Measurements from ENCODE around the gene PLCB2. TPM values are rescaled to one million over a fixed set of nuclear protein-coding genes. Genes with fewer than 3 reads are reported as not detected.

The PLCB2 gene
- total and polyA plus RNA-seq, 2 donors, result 26.5 to 125 TPM

DNA sequence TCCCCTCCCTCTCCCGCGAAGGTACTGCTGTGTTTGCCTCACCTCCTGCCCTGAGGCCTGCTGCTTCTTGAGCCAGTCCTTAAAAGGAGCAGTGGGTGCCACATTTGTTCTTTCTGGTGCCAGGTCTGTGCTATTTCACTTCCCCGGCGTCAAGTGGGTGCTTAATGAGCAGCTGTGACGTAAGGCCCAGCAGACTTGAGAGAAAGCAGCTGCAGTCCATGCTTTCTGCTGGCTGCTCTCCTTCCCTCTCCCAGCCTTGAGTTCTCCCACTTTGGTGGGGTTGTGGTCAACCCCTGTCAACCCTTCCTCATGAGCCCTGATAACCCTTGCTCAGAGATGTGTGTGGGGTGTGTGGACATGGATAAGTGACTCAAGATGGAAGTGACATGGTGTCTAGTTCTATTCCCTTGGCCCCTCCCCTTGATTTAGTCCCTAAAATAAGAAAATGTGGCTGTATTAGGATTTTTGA, 22.7 kb upstream of the PLCB2 start:
- no peak for DNase-seq (ENCODE audit: low read depth in 6 of 9, low spot score in 9 of 9)
- no peak overlapping the region for H3K27ac ChIP-seq (ENCODE audit: low read depth in 1 of 2, low read length in 1 of 2)

DNA sequence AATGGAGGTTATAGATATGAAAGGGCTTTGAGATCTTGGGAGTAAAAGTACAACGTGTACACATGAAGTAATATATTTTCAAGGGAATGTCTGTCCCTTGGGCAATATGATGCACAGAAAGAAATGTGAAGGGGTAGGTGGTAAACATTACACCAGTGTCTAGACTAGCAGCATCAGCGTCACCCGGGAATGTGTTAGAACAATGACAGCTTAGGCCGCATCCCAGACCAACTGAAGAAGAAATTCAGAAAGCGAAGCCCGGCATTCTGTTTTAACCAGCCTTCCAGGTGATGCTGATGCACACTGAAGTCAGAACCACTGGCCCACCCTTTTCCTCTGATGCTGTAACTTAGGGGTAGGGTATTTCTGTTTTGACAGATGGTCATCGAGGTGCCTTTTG, 22.1 kb upstream of the PLCB2 start:
- Histone ChIP-seq H3K4me1 (ENCODE audit: control insufficient read depth in 2 of 2, insufficient read depth in 2 of 2, low read length in 2 of 2) (peaks cover 23 to 85% of the 10 kb centered on the region in 2 donors), H3K27me3 (ENCODE audit: control insufficient read depth in 2 of 2, insufficient read depth in 1 of 2, low read length in 1 of 2) (peaks cover 0 to 4% of the 10 kb centered on the region in 2 donors), H3K36me3 (ENCODE audit: control insufficient read depth in 2 of 2, insufficient read depth in 2 of 2, low read length in 1 of 2) (peaks cover 0 to 3% of the 10 kb centered on the region in 2 donors), H3K4me3 (ENCODE audit: low read length in 2 of 2) (no peak overlapping the region), H3K27ac (ENCODE audit: low read depth in 1 of 2, low read length in 1 of 2) (no peak overlapping the region), H3K9me3 (ENCODE audit: control insufficient read depth in 2 of 2, insufficient read depth in 1 of 2, low read length in 1 of 2) (peaks cover 0 to 2% of the 10 kb centered on the region in 2 donors)
- WGBS, result 96% methylated on average over 7 of the region's 7 CpGs
- DNase-seq (ENCODE audit: low read depth in 6 of 9, low spot score in 9 of 9), result no peak

More for the DNA sequence above, 22.7 kb upstream of the PLCB2 start:
- Histone ChIP-seq H3K4me1 (ENCODE audit: control insufficient read depth in 2 of 2, insufficient read depth in 2 of 2, low read length in 2 of 2) (peaks cover 24 to 85% of the 10 kb centered on the region in 2 donors), H3K9me3 (ENCODE audit: control insufficient read depth in 2 of 2, insufficient read depth in 1 of 2, low read length in 1 of 2) (peaks cover 0 to 2% of the 10 kb centered on the region in 2 donors), H3K36me3 (ENCODE audit: control insufficient read depth in 2 of 2, insufficient read depth in 2 of 2, low read length in 1 of 2) (peaks cover 0 to 3% of the 10 kb centered on the region in 2 donors), H3K27me3 (ENCODE audit: control insufficient read depth in 2 of 2, insufficient read depth in 1 of 2, low read length in 1 of 2) (no peaks in the 10 kb centered on the region), H3K4me3 (ENCODE audit: low read length in 2 of 2) (no peak overlapping the region)
- WGBS, result 68% methylated on average over 5 of the region's 5 CpGs

DNA sequence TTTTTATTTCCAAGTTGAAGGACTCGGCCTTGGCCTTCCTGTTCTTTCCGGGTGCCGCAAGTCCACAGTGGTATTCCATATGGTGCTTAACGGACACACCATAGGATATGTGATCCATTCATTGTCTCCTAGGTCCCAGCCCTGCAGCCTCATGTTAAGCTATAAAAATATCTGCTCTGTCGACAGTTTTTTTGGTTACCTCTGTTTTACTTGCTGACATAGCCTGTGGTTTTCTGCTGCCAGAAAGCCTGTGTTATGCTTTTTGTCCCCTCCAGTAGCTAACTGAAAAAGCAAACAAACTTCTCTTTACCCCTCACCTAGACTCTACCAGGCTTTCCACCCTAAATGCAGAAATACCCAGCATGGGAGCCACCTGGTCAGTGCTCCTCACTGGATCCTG, 21.0 kb upstream of the PLCB2 start:
- H3K27me3 ChIP-seq (ENCODE audit: control insufficient read depth in 2 of 2, insufficient read depth in 1 of 2, low read length in 1 of 2), result peaks cover 0 to 12% of the 10 kb centered on the region in 2 donors
- peaks cover 0 to 2% of the 10 kb centered on the region in 2 donors for H3K9me3 ChIP-seq (ENCODE audit: control insufficient read depth in 2 of 2, insufficient read depth in 1 of 2, low read length in 1 of 2)
- peak in 1 of 9 donors; percentile 61 for DNase-seq (ENCODE audit: low read depth in 6 of 9, low spot score in 9 of 9)
- WGBS, result 45% methylated on average over 5 of the region's 5 CpGs
- H3K27ac ChIP-seq (ENCODE audit: low read depth in 1 of 2, low read length in 1 of 2), result peak overlapping the region in 1 of 2 donors; percentile 69
- H3K4me3 ChIP-seq (ENCODE audit: low read length in 2 of 2), result no peak overlapping the region
- peaks cover 19 to 79% of the 10 kb centered on the region in 2 donors for H3K4me1 ChIP-seq (ENCODE audit: control insufficient read depth in 2 of 2, insufficient read depth in 2 of 2, low read length in 2 of 2)
- H3K36me3 ChIP-seq (ENCODE audit: control insufficient read depth in 2 of 2, insufficient read depth in 2 of 2, low read length in 1 of 2), result peaks cover 0 to 3% of the 10 kb centered on the region in 2 donors

DNA sequence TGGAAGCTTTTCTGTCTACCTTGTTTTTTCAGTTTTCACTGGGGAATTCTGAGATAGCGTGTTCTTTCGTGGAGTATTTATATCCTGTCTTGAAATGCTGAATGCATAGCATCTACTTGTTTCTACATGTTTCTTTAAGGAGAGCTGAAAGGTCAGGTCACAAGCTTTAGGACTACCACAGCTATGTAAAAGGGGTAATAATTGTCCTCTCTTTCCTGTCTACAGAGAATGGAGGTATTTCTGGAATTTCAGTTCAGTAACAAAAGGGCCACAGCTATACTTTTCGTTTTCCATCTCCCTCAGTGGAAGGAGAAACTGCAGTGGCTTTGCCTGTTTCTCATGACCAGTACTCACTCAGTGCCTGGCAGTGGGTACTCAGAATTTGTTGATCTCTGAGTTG, 20.4 kb upstream of the PLCB2 start:
- DNase-seq (ENCODE audit: low read depth in 6 of 9, low spot score in 9 of 9), result no peak
- Histone ChIP-seq H3K27ac (ENCODE audit: low read depth in 1 of 2, low read length in 1 of 2) (peak overlapping the region in 1 of 2 donors; percentile 69), H3K9me3 (ENCODE audit: control insufficient read depth in 2 of 2, insufficient read depth in 1 of 2, low read length in 1 of 2) (peaks cover 0 to 3% of the 10 kb centered on the region in 2 donors), H3K27me3 (ENCODE audit: control insufficient read depth in 2 of 2, insufficient read depth in 1 of 2, low read length in 1 of 2) (peaks cover 0 to 12% of the 10 kb centered on the region in 2 donors), H3K4me3 (ENCODE audit: low read length in 2 of 2) (no peak overlapping the region), H3K4me1 (ENCODE audit: control insufficient read depth in 2 of 2, insufficient read depth in 2 of 2, low read length in 2 of 2) (peaks cover 15 to 75% of the 10 kb centered on the region in 2 donors), H3K36me3 (ENCODE audit: control insufficient read depth in 2 of 2, insufficient read depth in 2 of 2, low read length in 1 of 2) (peaks cover 0 to 3% of the 10 kb centered on the region in 2 donors)
- WGBS, result 67% methylated on average over 3 of the region's 3 CpGs

DNA sequence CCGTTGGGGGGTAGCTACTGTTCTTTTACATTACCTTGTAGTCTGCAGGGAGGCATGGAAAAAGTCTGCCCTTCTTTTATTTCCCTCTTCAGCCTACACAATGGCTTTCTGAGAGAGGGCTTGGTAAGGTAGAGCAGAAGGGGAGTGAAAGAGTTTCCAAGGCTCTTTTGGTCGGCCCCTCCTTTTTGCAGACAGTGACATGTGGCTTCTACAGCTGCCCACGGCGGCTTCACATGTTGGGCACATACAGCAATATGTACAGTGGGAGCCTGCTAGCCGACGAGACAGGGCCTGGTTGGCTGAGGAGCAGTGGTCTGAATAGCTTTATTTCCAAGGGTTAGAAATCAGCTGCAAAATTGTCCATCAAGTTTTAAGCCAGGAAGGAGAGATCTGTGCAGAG, 19.7 kb upstream of the PLCB2 start:
- no peak overlapping the region for H3K4me3 ChIP-seq (ENCODE audit: low read length in 2 of 2)
- no peak for DNase-seq (ENCODE audit: low read depth in 6 of 9, low spot score in 9 of 9)
- H3K27ac ChIP-seq (ENCODE audit: low read depth in 1 of 2, low read length in 1 of 2), result no peak overlapping the region
- peaks cover 18 to 75% of the 10 kb centered on the region in 2 donors for H3K4me1 ChIP-seq (ENCODE audit: control insufficient read depth in 2 of 2, insufficient read depth in 2 of 2, low read length in 2 of 2)
- peaks cover 0 to 8% of the 10 kb centered on the region in 2 donors for H3K9me3 ChIP-seq (ENCODE audit: control insufficient read depth in 2 of 2, insufficient read depth in 1 of 2, low read length in 1 of 2)
- 15% methylated on average over 6 of the region's 6 CpGs for WGBS
- peaks cover 0 to 3% of the 10 kb centered on the region in 2 donors for H3K36me3 ChIP-seq (ENCODE audit: control insufficient read depth in 2 of 2, insufficient read depth in 2 of 2, low read length in 1 of 2)
- peaks cover 0 to 19% of the 10 kb centered on the region in 2 donors for H3K27me3 ChIP-seq (ENCODE audit: control insufficient read depth in 2 of 2, insufficient read depth in 1 of 2, low read length in 1 of 2)

DNA sequence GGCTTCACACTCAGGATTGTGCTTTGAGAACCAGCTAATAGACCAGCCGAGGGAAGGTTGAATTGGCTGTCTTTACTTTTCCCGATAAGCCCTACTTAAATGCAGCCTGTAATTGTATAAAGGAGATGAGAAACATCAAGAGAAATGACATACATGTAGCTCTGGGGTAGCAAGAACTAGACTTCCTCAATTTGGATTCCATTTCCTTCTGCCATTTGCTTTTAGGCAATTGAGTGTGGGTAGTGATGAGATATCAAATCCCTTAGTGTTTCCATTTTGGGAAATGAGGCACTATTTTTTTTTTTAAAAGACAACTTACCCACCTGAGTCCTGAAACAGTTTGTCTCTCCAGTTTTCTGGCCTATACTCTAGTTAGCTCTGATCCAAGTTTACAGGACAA, 18.0 kb upstream of the PLCB2 start:
- Histone ChIP-seq H3K27me3 (ENCODE audit: control insufficient read depth in 2 of 2, insufficient read depth in 1 of 2, low read length in 1 of 2) (peaks cover 0 to 23% of the 10 kb centered on the region in 2 donors), H3K36me3 (ENCODE audit: control insufficient read depth in 2 of 2, insufficient read depth in 2 of 2, low read length in 1 of 2) (peaks cover 0 to 3% of the 10 kb centered on the region in 2 donors), H3K4me3 (ENCODE audit: low read length in 2 of 2) (no peak overlapping the region), H3K27ac (ENCODE audit: low read depth in 1 of 2, low read length in 1 of 2) (no peak overlapping the region), H3K9me3 (ENCODE audit: control insufficient read depth in 2 of 2, insufficient read depth in 1 of 2, low read length in 1 of 2) (peaks cover 0 to 9% of the 10 kb centered on the region in 2 donors), H3K4me1 (ENCODE audit: control insufficient read depth in 2 of 2, insufficient read depth in 2 of 2, low read length in 2 of 2) (peaks cover 18 to 69% of the 10 kb centered on the region in 2 donors)
- 94% methylated on average over 2 of the region's 2 CpGs for WGBS
- no peak for DNase-seq (ENCODE audit: low read depth in 6 of 9, low spot score in 9 of 9)

DNA sequence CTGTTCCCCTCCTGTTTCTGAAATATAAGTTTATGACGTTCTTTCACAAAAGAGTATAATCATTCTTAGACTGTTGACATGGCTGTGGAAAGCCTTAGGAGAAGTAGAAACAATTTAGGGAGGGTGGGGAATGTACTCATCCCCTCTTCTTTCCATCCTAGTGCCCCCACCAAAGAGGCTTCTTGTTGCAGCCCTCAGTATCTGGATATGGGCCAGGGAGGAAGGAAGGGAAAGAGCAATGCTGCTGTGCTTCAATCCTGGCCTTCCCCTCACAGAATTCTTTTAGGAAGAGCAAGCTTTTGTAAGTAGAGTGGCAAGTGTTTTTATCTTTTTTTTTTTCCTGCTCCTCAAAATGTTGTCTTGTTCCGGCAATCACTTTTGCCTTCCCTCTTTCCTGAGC, 17.5 kb upstream of the PLCB2 start:
- H3K27me3 ChIP-seq (ENCODE audit: control insufficient read depth in 2 of 2, insufficient read depth in 1 of 2, low read length in 1 of 2), result peaks cover 0 to 23% of the 10 kb centered on the region in 2 donors
- no peak overlapping the region for H3K27ac ChIP-seq (ENCODE audit: low read depth in 1 of 2, low read length in 1 of 2)
- 83% methylated on average over 2 of the region's 2 CpGs for WGBS
- peaks cover 18 to 64% of the 10 kb centered on the region in 2 donors for H3K4me1 ChIP-seq (ENCODE audit: control insufficient read depth in 2 of 2, insufficient read depth in 2 of 2, low read length in 2 of 2)
- peaks cover 0 to 9% of the 10 kb centered on the region in 2 donors for H3K9me3 ChIP-seq (ENCODE audit: control insufficient read depth in 2 of 2, insufficient read depth in 1 of 2, low read length in 1 of 2)
- peak overlapping the region in 1 of 2 donors; percentile 1 for H3K4me3 ChIP-seq (ENCODE audit: low read length in 2 of 2)
- H3K36me3 ChIP-seq (ENCODE audit: control insufficient read depth in 2 of 2, insufficient read depth in 2 of 2, low read length in 1 of 2), result peaks cover 0 to 3% of the 10 kb centered on the region in 2 donors
- DNase-seq (ENCODE audit: low read depth in 6 of 9, low spot score in 9 of 9), result no peak

DNA sequence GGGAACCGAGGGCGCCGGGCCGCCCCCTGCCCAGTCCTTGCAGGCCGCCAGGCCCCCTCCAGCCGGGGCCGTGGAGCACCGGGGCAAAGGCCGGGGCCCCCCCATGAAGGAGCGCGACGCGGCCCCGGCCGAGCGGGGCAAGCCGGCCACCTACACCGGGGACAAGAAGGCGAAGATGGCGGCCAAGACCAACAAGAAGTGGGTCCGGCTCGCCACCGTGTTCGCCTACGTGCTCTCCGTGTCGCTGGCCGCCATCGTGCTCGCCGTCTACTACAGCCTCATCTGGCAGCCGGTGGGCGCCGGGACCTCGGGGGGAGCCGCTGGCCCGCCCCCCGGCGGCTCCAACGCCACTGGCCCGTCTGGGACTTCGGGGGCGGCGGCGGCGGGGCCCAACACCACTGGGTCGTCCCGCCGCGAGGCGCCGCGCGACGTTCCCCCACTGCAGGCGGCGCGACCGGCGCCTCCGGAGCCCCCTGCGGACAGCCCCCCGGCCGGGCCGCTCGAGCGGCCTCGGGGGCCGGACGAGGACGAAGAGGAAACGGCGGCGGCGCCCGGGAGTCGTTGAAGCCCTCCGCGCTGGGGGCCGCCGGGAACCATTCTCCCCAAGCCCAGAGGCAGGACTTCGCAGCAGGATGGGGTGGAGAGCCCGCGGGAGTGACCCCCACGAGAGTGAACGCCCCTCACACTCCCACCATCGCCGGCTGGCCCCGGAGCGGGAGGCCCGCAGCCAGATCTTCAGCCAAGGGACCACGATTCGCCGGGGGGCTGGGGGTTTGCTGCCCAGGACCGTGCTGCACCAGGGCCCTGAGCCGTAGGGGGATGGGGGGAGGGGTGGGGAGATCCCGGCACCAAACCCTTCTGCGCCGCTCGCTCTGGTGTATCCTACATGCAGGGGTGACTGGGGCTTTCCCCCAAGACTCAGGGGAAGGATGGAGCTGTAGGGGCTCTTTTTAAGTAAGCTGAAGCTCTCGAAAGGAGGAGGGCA, 16.5 kb upstream of the PLCB2 start:
- peaks cover 0 to 9% of the 10 kb centered on the region in 2 donors for H3K9me3 ChIP-seq (ENCODE audit: control insufficient read depth in 2 of 2, insufficient read depth in 1 of 2, low read length in 1 of 2)
- peak in 1 of 9 donors; percentile 37 for DNase-seq (ENCODE audit: low read depth in 6 of 9, low spot score in 9 of 9)
- H3K4me3 ChIP-seq (ENCODE audit: low read length in 2 of 2), result peak overlapping the region; percentile 46 to 84
- peaks cover 18 to 56% of the 10 kb centered on the region in 2 donors for H3K4me1 ChIP-seq (ENCODE audit: control insufficient read depth in 2 of 2, insufficient read depth in 2 of 2, low read length in 2 of 2)
- H3K36me3 ChIP-seq (ENCODE audit: control insufficient read depth in 2 of 2, insufficient read depth in 2 of 2, low read length in 1 of 2), result peaks cover 0 to 3% of the 10 kb centered on the region in 2 donors
- H3K27ac ChIP-seq (ENCODE audit: low read depth in 1 of 2, low read length in 1 of 2), result no peak overlapping the region
- peaks cover 0 to 23% of the 10 kb centered on the region in 2 donors for H3K27me3 ChIP-seq (ENCODE audit: control insufficient read depth in 2 of 2, insufficient read depth in 1 of 2, low read length in 1 of 2)
- 1% methylated on average over 101 of the region's 101 CpGs for WGBS

All from thymus (tissue), 11 donors.